ENCODE measurements around the gene GIMD1. TPM values are rescaled to one million over a fixed set of nuclear protein-coding genes. Genes with fewer than 3 reads are reported as not detected.

GIMD1 gene
- total and polyA plus RNA-seq, 8 donors = not detected

DNA sequence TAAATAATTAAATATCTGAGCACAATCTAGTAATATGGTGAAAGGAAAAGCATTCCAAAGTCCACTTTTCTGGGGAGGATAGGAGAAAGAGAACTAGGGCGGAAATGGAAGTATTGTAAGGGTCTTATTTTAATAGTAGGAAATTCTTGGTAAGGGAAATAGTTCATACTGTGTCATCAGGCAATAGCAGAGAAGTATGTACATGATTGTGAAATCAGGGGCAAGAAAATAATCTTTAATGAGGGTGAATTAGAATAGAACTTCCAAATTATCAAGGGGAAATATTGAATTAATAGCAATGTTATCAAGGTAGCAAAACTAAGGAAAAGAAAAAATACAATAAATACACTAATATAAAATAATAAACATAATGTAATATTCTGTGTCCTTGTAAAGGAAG, 14.8 kb downstream of the GIMD1 start:
- no peak overlapping the region for H3K27ac ChIP-seq
- TF ChIP-seq, protein P1, sequence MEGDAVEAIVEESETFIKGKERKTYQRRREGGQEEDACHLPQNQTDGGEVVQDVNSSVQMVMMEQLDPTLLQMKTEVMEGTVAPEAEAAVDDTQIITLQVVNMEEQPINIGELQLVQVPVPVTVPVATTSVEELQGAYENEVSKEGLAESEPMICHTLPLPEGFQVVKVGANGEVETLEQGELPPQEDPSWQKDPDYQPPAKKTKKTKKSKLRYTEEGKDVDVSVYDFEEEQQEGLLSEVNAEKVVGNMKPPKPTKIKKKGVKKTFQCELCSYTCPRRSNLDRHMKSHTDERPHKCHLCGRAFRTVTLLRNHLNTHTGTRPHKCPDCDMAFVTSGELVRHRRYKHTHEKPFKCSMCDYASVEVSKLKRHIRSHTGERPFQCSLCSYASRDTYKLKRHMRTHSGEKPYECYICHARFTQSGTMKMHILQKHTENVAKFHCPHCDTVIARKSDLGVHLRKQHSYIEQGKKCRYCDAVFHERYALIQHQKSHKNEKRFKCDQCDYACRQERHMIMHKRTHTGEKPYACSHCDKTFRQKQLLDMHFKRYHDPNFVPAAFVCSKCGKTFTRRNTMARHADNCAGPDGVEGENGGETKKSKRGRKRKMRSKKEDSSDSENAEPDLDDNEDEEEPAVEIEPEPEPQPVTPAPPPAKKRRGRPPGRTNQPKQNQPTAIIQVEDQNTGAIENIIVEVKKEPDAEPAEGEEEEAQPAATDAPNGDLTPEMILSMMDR (IDR thresholded peaks at IDR 0.05) = no peak
- DNase-seq (no peak), ATAC-seq (no peak)
- no peaks in the 10 kb centered on the region for H3K9me3 ChIP-seq
- H3K27me3 ChIP-seq = no peaks in the 10 kb centered on the region
- H3K4me1 ChIP-seq = no peaks in the 10 kb centered on the region
- H3K36me3 ChIP-seq = peaks cover 0 to 29% of the 10 kb centered on the region in 2 donors
- no peak overlapping the region for H3K4me3 ChIP-seq
- intact Hi-C loops (cut with DNase I) = no loop called here

DNA sequence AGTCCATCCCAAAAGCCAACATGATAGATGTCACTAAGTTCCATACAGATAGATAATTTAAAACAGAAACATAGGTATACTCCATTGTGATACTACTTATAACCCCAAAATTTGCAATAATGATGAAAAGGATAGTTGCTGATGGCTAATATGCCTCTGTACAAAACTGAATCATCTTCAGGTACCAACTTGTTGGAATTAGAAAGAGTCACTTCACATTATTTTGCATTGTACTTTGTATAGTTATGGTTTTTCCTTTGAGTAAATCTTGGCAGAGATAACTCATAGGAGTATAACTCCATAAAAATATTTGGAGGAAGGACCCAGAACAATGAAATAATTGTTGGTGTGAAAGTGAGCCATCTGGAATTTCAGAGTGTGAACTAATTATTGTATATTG, 17.6 kb downstream of the GIMD1 start:
- intact Hi-C loops (cut with DNase I) = no loop called here

DNA sequence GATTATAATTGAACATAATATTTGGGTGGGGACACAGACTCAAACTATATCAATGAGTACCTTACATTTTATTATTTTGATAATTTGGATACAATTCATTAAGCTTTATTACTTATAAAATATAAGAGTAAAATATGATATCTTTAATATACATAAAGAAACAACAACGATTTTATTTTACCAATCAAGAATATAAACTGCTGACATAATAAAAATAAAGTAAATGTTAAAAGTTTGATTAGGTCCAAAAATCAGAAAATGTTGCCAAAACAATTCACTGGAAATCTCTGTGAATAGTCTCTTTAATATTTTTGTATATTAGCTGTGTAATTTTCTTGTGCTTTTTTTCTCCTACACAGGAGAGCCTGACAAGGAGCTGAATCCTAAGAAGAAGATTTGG, 21.4 kb downstream of the GIMD1 start:
- DNase-seq (no peak), ATAC-seq (no peak)
- Histone ChIP-seq H3K4me3 (no peak overlapping the region), H3K27me3 (no peaks in the 10 kb centered on the region), H3K4me1 (no peaks in the 10 kb centered on the region), H3K9me3 (no peaks in the 10 kb centered on the region), H3K36me3 (peaks cover 0 to 59% of the 10 kb centered on the region in 2 donors), H3K27ac (no peak overlapping the region)
- intact Hi-C loops (cut with DNase I) = no loop called here
- TF ChIP-seq, protein P1 (IDR thresholded peaks at IDR 0.05) = no peak

More for the DNA sequence above, 17.6 kb downstream of the GIMD1 start:
- no peak overlapping the region for H3K4me3 ChIP-seq
- no peak for DNase-seq
- ATAC-seq = no peak
- TF ChIP-seq, protein P1 (IDR thresholded peaks at IDR 0.05) = no peak
- no peak overlapping the region for H3K27ac ChIP-seq
- no peaks in the 10 kb centered on the region for H3K4me1 ChIP-seq
- H3K9me3 ChIP-seq = no peaks in the 10 kb centered on the region
- peaks cover 0 to 55% of the 10 kb centered on the region in 2 donors for H3K36me3 ChIP-seq
- no peaks in the 10 kb centered on the region for H3K27me3 ChIP-seq

DNA sequence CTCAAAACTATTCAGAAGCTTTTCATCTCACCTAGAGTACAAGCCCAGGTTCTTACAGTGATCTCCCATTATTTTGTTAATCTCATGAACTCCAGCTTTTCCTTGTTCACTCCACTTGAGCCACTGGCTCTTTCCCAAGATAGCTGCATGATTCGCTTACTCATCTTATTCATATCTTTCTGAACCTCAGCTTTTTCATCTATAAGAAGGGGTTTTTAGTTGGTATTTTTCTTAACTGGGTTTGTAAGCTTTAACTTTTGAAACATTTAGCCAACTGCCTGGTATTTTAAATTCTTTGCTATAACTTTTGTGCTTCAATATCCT, 24.0 kb downstream of the GIMD1 start:
- ATAC-seq (no peak), DNase-seq (no peak)
- H3K9me3 ChIP-seq = no peaks in the 10 kb centered on the region
- TF ChIP-seq, protein P1 (IDR thresholded peaks at IDR 0.05) = no peak
- intact Hi-C loops (cut with DNase I) = no loop called here
- H3K36me3 ChIP-seq = peaks cover 0 to 46% of the 10 kb centered on the region in 2 donors
- no peak overlapping the region for H3K27ac ChIP-seq
- no peaks in the 10 kb centered on the region for H3K4me1 ChIP-seq
- H3K4me3 ChIP-seq = no peak overlapping the region
- H3K27me3 ChIP-seq = no peaks in the 10 kb centered on the region

DNA sequence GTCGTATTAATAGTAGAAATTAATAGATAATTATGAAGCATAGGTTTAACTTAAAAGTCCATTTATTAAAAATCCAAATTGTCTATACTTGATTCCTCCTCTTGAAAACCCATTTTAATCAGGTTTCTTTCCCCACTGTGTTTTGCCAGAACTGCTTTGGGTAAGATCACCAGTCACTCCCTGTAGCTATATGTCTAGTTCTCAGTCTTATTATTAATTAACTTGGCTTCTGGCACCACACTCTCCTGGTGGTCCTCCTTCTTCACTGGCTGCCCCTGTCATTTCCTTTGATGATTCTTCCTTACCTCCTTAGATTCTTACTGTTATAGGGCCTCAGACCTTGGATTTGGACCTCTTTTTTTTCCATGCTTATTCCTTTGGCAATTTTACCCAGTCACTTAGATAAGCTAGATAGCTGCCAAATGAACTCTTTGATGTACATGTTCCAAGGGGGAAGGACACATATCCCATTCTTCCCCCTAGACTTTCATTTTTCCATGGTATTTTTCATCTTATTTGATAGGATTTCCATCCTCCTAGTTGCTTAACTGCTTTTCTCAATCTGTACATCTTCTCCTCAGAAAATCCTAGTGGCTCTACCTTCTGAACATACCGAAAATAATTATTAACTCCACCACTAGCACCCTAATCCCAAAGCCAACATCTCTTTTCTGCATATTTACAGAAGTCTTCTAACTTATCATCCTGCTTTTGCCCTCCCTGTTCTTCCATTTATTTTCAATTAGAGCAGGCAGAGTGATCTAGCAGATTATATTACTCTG, 24.5 kb downstream of the GIMD1 start:
- Histone ChIP-seq H3K27me3 (no peaks in the 10 kb centered on the region), H3K36me3 (peaks cover 0 to 46% of the 10 kb centered on the region in 2 donors), H3K4me3 (no peak overlapping the region), H3K27ac (no peak overlapping the region), H3K4me1 (no peaks in the 10 kb centered on the region), H3K9me3 (no peaks in the 10 kb centered on the region)
- intact Hi-C loops (cut with DNase I) = no loop called here
- TF ChIP-seq, protein P1 (IDR thresholded peaks at IDR 0.05) = no peak
- ATAC-seq = no peak
- no peak for DNase-seq

Data from left lung (tissue), 10 donors.